ENCODE results near the gene PAPPA. TPM values are rescaled to one million over a fixed set of nuclear protein-coding genes. Genes with fewer than 3 reads are reported as not detected.

The PAPPA gene
- total RNA-seq, 1 experiment from 2014 or later: 0.22 TPM

DNA sequence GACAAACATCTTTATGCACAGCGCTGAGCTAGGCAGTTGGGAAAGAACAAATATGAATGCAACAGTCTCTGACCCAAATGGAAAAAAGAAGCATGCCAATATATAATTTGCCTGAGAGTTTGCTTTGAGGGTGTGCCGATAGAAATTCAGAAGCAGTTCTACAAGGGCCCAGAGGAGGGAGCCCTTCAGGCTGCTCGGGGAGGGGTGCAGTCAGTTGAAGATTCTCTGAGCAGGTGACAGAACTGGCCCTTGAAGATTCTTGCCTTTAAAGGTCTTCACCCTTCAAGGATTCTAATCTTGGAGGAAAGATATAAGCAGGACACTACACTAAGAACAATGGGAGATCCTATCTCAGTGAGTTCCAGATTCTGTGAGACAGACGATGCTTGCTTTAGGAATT lies 3.7 kb upstream of the PAPPA start:
- TF ChIP-seq EMX1 (CRISPR knock-in tag; IDR thresholded peaks at IDR 0.05) (no peak), ZNF138 (CRISPR knock-in tag; conservative IDR thresholded peaks at IDR 0.05) (no peak), NFYB (CRISPR knock-in tag; conservative IDR thresholded peaks at IDR 0.05; ENCODE audit: low read depth) (no peak), CBFB (CRISPR knock-in tag; IDR thresholded peaks at IDR 0.05; ENCODE audit: low read depth) (no peak), SMAD3 (CRISPR knock-in tag; IDR thresholded peaks at IDR 0.05; ENCODE audit: borderline replicate concordance) (no peak), ZBTB21 (CRISPR knock-in tag; IDR thresholded peaks at IDR 0.05; ENCODE audit: borderline replicate concordance) (no peak), FOXJ3 (CRISPR knock-in tag; IDR thresholded peaks at IDR 0.05; ENCODE audit: borderline replicate concordance) (no peak)
- TF ChIP-seq, protein P1, sequence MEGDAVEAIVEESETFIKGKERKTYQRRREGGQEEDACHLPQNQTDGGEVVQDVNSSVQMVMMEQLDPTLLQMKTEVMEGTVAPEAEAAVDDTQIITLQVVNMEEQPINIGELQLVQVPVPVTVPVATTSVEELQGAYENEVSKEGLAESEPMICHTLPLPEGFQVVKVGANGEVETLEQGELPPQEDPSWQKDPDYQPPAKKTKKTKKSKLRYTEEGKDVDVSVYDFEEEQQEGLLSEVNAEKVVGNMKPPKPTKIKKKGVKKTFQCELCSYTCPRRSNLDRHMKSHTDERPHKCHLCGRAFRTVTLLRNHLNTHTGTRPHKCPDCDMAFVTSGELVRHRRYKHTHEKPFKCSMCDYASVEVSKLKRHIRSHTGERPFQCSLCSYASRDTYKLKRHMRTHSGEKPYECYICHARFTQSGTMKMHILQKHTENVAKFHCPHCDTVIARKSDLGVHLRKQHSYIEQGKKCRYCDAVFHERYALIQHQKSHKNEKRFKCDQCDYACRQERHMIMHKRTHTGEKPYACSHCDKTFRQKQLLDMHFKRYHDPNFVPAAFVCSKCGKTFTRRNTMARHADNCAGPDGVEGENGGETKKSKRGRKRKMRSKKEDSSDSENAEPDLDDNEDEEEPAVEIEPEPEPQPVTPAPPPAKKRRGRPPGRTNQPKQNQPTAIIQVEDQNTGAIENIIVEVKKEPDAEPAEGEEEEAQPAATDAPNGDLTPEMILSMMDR (IDR thresholded peaks at IDR 0.05): peak; percentile 83
- TF ChIP-seq, protein P2, sequence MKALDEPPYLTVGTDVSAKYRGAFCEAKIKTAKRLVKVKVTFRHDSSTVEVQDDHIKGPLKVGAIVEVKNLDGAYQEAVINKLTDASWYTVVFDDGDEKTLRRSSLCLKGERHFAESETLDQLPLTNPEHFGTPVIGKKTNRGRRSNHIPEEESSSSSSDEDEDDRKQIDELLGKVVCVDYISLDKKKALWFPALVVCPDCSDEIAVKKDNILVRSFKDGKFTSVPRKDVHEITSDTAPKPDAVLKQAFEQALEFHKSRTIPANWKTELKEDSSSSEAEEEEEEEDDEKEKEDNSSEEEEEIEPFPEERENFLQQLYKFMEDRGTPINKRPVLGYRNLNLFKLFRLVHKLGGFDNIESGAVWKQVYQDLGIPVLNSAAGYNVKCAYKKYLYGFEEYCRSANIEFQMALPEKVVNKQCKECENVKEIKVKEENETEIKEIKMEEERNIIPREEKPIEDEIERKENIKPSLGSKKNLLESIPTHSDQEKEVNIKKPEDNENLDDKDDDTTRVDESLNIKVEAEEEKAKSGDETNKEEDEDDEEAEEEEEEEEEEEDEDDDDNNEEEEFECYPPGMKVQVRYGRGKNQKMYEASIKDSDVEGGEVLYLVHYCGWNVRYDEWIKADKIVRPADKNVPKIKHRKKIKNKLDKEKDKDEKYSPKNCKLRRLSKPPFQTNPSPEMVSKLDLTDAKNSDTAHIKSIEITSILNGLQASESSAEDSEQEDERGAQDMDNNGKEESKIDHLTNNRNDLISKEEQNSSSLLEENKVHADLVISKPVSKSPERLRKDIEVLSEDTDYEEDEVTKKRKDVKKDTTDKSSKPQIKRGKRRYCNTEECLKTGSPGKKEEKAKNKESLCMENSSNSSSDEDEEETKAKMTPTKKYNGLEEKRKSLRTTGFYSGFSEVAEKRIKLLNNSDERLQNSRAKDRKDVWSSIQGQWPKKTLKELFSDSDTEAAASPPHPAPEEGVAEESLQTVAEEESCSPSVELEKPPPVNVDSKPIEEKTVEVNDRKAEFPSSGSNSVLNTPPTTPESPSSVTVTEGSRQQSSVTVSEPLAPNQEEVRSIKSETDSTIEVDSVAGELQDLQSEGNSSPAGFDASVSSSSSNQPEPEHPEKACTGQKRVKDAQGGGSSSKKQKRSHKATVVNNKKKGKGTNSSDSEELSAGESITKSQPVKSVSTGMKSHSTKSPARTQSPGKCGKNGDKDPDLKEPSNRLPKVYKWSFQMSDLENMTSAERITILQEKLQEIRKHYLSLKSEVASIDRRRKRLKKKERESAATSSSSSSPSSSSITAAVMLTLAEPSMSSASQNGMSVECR (CRISPR knock-in tag; IDR thresholded peaks at IDR 0.05; ENCODE audit: borderline replicate concordance): no peak
- Mint-ChIP-seq H3K27ac (no peak overlapping the region), H3K9me3 (no peaks in the 10 kb centered on the region), H3K4me1 (peaks cover 12% of the 10 kb centered on the region), H3K36me3 (no peaks in the 10 kb centered on the region), H3K4me3 (no peak overlapping the region), H3K27me3 (ENCODE audit: low read depth) (peaks cover 35% of the 10 kb centered on the region)
- ATAC-seq (peak; percentile 49), DNase-seq (ENCODE audit: low spot score) (peak; percentile 63)
- POLR2A ChIA-PET: no interaction called here
- CTCF ChIA-PET: interaction anchor here (0.6 to 2.7 kb wide), 5 partner anchors 12 to 557 kb away, joined by 3 to 24 read pairs (median 5); no protein-coding TSS in a partner anchor

DNA sequence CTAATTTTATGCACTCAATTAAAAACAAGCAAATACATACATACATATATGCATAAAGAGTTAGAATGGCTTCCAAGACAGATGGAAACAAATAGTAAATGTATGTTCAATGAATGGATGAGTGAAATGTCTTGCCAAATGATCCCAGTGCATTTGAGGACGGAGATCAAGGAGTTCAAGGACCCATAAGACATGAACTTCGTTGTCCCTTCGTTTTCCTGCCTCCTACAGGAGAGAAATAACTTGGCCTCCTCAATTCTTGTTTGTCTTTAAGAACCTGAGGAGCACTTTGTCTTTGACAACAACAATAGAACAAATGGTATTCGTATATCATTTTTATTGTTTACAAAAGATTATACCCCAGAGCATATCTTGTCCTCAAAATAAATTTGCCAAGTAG lies 2.4 kb upstream of the PAPPA start:
- no peaks in the 10 kb centered on the region for H3K9me3 Mint-ChIP-seq
- no peak overlapping the region for H3K27ac Mint-ChIP-seq
- no peaks in the 10 kb centered on the region for H3K36me3 Mint-ChIP-seq
- peaks cover 24% of the 10 kb centered on the region for H3K4me1 Mint-ChIP-seq
- ChIA-PET POLR2A (no interaction called here), CTCF (interaction anchor here (1.6 to 3.6 kb wide), 3 partner anchors 269 to 558 kb away, joined by 4 to 17 read pairs (median 11); no protein-coding TSS in a partner anchor)
- ATAC-seq (no peak), DNase-seq (ENCODE audit: low spot score) (no peak)
- peaks cover 49% of the 10 kb centered on the region for H3K27me3 Mint-ChIP-seq (ENCODE audit: low read depth)
- H3K4me3 Mint-ChIP-seq: no peak overlapping the region
- no peak for TF ChIP-seq ZNF138 (CRISPR knock-in tag; conservative IDR thresholded peaks at IDR 0.05)
- no peak for TF ChIP-seq ZNF532 (CRISPR knock-in tag; IDR thresholded peaks at IDR 0.05; ENCODE audit: borderline replicate concordance)
- no peak for TF ChIP-seq KAT7 (CRISPR knock-in tag; IDR thresholded peaks at IDR 0.05; ENCODE audit: borderline replicate concordance)
- TF ChIP-seq FOXP1 (CRISPR knock-in tag; IDR thresholded peaks at IDR 0.05; ENCODE audit: borderline replicate concordance): no peak
- no peak for TF ChIP-seq HMGA2 (CRISPR knock-in tag; IDR thresholded peaks at IDR 0.05)
- TF ChIP-seq, protein P3, sequence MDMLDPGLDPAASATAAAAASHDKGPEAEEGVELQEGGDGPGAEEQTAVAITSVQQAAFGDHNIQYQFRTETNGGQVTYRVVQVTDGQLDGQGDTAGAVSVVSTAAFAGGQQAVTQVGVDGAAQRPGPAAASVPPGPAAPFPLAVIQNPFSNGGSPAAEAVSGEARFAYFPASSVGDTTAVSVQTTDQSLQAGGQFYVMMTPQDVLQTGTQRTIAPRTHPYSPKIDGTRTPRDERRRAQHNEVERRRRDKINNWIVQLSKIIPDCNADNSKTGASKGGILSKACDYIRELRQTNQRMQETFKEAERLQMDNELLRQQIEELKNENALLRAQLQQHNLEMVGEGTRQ (CRISPR knock-in tag; IDR thresholded peaks at IDR 0.05): no peak
- TF ChIP-seq ZNF317 (CRISPR knock-in tag; IDR thresholded peaks at IDR 0.05; ENCODE audit: borderline replicate concordance, low read depth): no peak
- TF ChIP-seq ETV6 (CRISPR knock-in tag; IDR thresholded peaks at IDR 0.05): no peak
- no peak for TF ChIP-seq PRRX2 (CRISPR knock-in tag; IDR thresholded peaks at IDR 0.05)
- TF ChIP-seq TEAD1 (CRISPR knock-in tag; IDR thresholded peaks at IDR 0.05): no peak
- TF ChIP-seq, protein P4, sequence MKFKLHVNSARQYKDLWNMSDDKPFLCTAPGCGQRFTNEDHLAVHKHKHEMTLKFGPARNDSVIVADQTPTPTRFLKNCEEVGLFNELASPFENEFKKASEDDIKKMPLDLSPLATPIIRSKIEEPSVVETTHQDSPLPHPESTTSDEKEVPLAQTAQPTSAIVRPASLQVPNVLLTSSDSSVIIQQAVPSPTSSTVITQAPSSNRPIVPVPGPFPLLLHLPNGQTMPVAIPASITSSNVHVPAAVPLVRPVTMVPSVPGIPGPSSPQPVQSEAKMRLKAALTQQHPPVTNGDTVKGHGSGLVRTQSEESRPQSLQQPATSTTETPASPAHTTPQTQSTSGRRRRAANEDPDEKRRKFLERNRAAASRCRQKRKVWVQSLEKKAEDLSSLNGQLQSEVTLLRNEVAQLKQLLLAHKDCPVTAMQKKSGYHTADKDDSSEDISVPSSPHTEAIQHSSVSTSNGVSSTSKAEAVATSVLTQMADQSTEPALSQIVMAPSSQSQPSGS (CRISPR knock-in tag; IDR thresholded peaks at IDR 0.05; ENCODE audit: borderline replicate concordance, low read depth): no peak
- no peak for TF ChIP-seq TCF7 (CRISPR knock-in tag; IDR thresholded peaks at IDR 0.05; ENCODE audit: low read depth)
- no peak for TF ChIP-seq NFYB (CRISPR knock-in tag; conservative IDR thresholded peaks at IDR 0.05; ENCODE audit: low read depth)
- TF ChIP-seq ELF4 (CRISPR knock-in tag; IDR thresholded peaks at IDR 0.05; ENCODE audit: low read depth): no peak

All from WTC11 (cell line).